B cell (primary cell): ENCODE data around the gene IL1RAPL1.

Experiments
- CTCF ChIP-seq: fragments of 200-600 bp; IDR thresholded peaks from one replicate; pipeline ENCODE4 v1.8.0; 2022; ENCODE audit warnings: antibody characterized with exemption, mild to moderate bottlenecking
- EZH2 ChIP-seq: IDR thresholded peaks from 2 replicates; pipeline ENCODE4 v1.6.1; 2012; ENCODE audit warnings: borderline replicate concordance, low read depth, mild to moderate bottlenecking, moderate library complexity, low read length; ENCODE audit not compliant: insufficient read depth, poor library complexity, severe bottlenecking

- TF ChIP-seq CTCF (no peak), EZH2 (no peak)
These were observed 1100.4 kb downstream of the IL1RAPL1 start for GRCh38 chrX:29687687-29688086.
